ENCODE measurements around the gene SLC28A3.
A peak's percentile ranks its signal among the peaks of the same experiment; 100 is the strongest.

The SLC28A3 gene

GRCh38 chr9:84343111-84343521 lies 2.6 kb upstream of the SLC28A3 start:
- H3K4me3 ChIP-seq (ENCODE audit: low read depth, low read length): no peak overlapping the region

GRCh38 chr9:84339962-84340361 lies 596 bp downstream of the SLC28A3 start:
- TF ChIP-seq CTCF (IDR thresholded peaks at IDR 0.05; ENCODE audit: low read depth, low read length): no peak
- in situ Hi-C loops (cut with HindIII; ENCODE audit: low sequenced_read_pairs): no loop called here
- peak; percentile 22 for DNase-seq (ENCODE audit: low read depth, low spot score)
- no peak overlapping the region for H3K4me3 ChIP-seq (ENCODE audit: low read depth, low read length)

More at GRCh38 chr9:84343111-84343521, 2.6 kb upstream of the SLC28A3 start:
- peak; percentile 28 for DNase-seq (ENCODE audit: low read depth, low spot score)
- in situ Hi-C loops (cut with HindIII; ENCODE audit: low sequenced_read_pairs): no loop called here
- TF ChIP-seq CTCF (IDR thresholded peaks at IDR 0.05; ENCODE audit: low read depth, low read length): no peak

GRCh38 chr9:84339503-84339902 lies 1.1 kb downstream of the SLC28A3 start:
- no peak for TF ChIP-seq CTCF (IDR thresholded peaks at IDR 0.05; ENCODE audit: low read depth, low read length)
- no peak for DNase-seq (ENCODE audit: low read depth, low spot score)
- in situ Hi-C loops (cut with HindIII; ENCODE audit: low sequenced_read_pairs): no loop called here
- H3K4me3 ChIP-seq (ENCODE audit: low read depth, low read length): no peak overlapping the region

- in situ Hi-C loops (cut with HindIII; ENCODE audit: low sequenced_read_pairs): no loop called here
- no peak overlapping the region for H3K4me3 ChIP-seq (ENCODE audit: low read depth, low read length)
- no peak for TF ChIP-seq CTCF (IDR thresholded peaks at IDR 0.05; ENCODE audit: low read depth, low read length)
- DNase-seq (ENCODE audit: low read depth, low spot score): no peak
These were observed 1.8 kb downstream of the SLC28A3 start for GRCh38 chr9:84338792-84339191.

- in situ Hi-C loops (cut with HindIII; ENCODE audit: low sequenced_read_pairs): no loop called here
- no peak for TF ChIP-seq CTCF (IDR thresholded peaks at IDR 0.05; ENCODE audit: low read depth, low read length)
- DNase-seq (ENCODE audit: low read depth, low spot score): no peak
- no peak overlapping the region for H3K4me3 ChIP-seq (ENCODE audit: low read depth, low read length)
These were observed 3.3 kb downstream of the SLC28A3 start for GRCh38 chr9:84337252-84337651.

GRCh38 chr9:84331119-84331809 lies 9.3 kb downstream of the SLC28A3 start:
- no peak for TF ChIP-seq CTCF (IDR thresholded peaks at IDR 0.05; ENCODE audit: low read depth, low read length)
- H3K4me3 ChIP-seq (ENCODE audit: low read depth, low read length): no peak overlapping the region
- in situ Hi-C loops (cut with HindIII; ENCODE audit: low sequenced_read_pairs): no loop called here
- no peak for DNase-seq (ENCODE audit: low read depth, low spot score)

Measured in astrocyte of the spinal cord (primary cell).